ENCODE results near the gene NBPF9.
"Not testable (repeated sequence)": the region's sequence is repeated elsewhere in the genome, so short reads cannot be mapped to it uniquely, and the experiment has no call there.

DNA sequence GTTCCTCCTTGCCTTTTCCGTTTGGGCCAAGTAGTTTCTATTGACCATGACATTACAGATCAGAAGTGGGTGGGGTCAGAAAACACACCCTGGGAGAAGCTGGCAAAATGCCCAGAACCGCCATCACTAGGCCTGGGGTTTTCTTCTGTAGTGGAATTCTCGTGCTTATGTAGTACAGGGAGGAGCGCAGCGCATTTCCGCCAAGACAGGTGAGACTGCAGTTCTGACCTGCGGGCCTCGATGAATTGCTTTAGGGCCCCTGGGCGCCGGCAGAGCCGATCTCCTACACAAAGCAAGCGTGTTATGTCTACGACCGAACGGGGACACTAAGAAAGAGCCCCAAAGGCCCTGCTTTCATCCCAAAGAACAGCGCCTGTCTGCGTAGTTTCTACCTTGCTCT lies 25.9 kb upstream of the NBPF9 start:
- TF ChIP-seq, protein P1, sequence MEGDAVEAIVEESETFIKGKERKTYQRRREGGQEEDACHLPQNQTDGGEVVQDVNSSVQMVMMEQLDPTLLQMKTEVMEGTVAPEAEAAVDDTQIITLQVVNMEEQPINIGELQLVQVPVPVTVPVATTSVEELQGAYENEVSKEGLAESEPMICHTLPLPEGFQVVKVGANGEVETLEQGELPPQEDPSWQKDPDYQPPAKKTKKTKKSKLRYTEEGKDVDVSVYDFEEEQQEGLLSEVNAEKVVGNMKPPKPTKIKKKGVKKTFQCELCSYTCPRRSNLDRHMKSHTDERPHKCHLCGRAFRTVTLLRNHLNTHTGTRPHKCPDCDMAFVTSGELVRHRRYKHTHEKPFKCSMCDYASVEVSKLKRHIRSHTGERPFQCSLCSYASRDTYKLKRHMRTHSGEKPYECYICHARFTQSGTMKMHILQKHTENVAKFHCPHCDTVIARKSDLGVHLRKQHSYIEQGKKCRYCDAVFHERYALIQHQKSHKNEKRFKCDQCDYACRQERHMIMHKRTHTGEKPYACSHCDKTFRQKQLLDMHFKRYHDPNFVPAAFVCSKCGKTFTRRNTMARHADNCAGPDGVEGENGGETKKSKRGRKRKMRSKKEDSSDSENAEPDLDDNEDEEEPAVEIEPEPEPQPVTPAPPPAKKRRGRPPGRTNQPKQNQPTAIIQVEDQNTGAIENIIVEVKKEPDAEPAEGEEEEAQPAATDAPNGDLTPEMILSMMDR (IDR thresholded peaks at IDR 0.05): not testable (repeated sequence)
- TF ChIP-seq TCF7L2 (IDR thresholded peaks at IDR 0.05; ENCODE audit: low read depth, low read length): not testable (repeated sequence)
- TF ChIP-seq, protein P2, sequence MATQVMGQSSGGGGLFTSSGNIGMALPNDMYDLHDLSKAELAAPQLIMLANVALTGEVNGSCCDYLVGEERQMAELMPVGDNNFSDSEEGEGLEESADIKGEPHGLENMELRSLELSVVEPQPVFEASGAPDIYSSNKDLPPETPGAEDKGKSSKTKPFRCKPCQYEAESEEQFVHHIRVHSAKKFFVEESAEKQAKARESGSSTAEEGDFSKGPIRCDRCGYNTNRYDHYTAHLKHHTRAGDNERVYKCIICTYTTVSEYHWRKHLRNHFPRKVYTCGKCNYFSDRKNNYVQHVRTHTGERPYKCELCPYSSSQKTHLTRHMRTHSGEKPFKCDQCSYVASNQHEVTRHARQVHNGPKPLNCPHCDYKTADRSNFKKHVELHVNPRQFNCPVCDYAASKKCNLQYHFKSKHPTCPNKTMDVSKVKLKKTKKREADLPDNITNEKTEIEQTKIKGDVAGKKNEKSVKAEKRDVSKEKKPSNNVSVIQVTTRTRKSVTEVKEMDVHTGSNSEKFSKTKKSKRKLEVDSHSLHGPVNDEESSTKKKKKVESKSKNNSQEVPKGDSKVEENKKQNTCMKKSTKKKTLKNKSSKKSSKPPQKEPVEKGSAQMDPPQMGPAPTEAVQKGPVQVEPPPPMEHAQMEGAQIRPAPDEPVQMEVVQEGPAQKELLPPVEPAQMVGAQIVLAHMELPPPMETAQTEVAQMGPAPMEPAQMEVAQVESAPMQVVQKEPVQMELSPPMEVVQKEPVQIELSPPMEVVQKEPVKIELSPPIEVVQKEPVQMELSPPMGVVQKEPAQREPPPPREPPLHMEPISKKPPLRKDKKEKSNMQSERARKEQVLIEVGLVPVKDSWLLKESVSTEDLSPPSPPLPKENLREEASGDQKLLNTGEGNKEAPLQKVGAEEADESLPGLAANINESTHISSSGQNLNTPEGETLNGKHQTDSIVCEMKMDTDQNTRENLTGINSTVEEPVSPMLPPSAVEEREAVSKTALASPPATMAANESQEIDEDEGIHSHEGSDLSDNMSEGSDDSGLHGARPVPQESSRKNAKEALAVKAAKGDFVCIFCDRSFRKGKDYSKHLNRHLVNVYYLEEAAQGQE (IDR thresholded peaks at IDR 0.05; ENCODE audit: insufficient read depth in 1 of 2, low read depth in 2 of 2, low read length in 1 of 2): not testable (repeated sequence)

All from Panc1 (cell line).